Activated naive CD4-positive, alpha-beta T cell treated with anti-CD3 and anti-CD28 coated beads for 36 hours (primary cell): ENCODE data around the gene PIK3R6. TPM values are rescaled to one million over a fixed set of nuclear protein-coding genes. Genes with fewer than 3 reads are reported as not detected.

Source experiments
- CTCF ChIA-PET: fragments of 350-600 bp; sonication (Branson Sonifier 250); formaldehyde crosslinking; loops from one replicate; lab custom pipeline; 2021; ENCODE audit warnings: antibody characterized with exemption; lab: Charles Lee
- DNase-seq: peaks from one replicate; pipeline ENCODE4 v3.0.0-alpha.2; 2020
- H3K27ac Mint-ChIP-seq: one replicate; pipeline ENCODE4 v1.8.0; 2021; ENCODE audit warnings: mild to moderate bottlenecking, mixed read lengths
- H3K27me3 Mint-ChIP-seq: one replicate; pipeline ENCODE4 v1.8.0; 2021; ENCODE audit warnings: low read depth, mixed read lengths
- H3K36me3 Mint-ChIP-seq: one replicate; pipeline ENCODE4 v1.8.0; 2021; ENCODE audit warnings: low read depth, mixed read lengths
- H3K4me1 Mint-ChIP-seq: one replicate; pipeline ENCODE4 v1.8.0; 2021; ENCODE audit warnings: low read depth, mixed read lengths
- H3K4me3 Mint-ChIP-seq: one replicate; pipeline ENCODE4 v1.8.0; 2021; ENCODE audit warnings: mild to moderate bottlenecking, moderate library complexity, mixed read lengths
- H3K9me3 Mint-ChIP-seq: one replicate; pipeline ENCODE4 v1.8.0; 2021; ENCODE audit warnings: mixed read lengths
- intact Hi-C: fragments of 100-400 bp; cut with micrococcal nuclease; formaldehyde crosslinking; loops from one replicate; pipeline ENCODE4 v1.15.1; 2023
- total RNA-seq, 2 experiments: library from RNA; stranded (reverse); gene quantifications; one replicate each; pipeline ENCODE4 v1.2.3, GENCODE V29; 2021

PIK3R6 gene
- total RNA-seq, 2 experiments from 2014 or later, result 0.12 to 0.22 TPM

GRCh38 chr17:8880466-8880865 lies 13.0 kb upstream of the PIK3R6 start:
- H3K4me3 Mint-ChIP-seq, result no peak overlapping the region
- no peaks in the 10 kb centered on the region for H3K9me3 Mint-ChIP-seq
- intact Hi-C loops, result no loop called here
- H3K4me1 Mint-ChIP-seq, result no peaks in the 10 kb centered on the region
- no peak overlapping the region for H3K27ac Mint-ChIP-seq
- H3K27me3 Mint-ChIP-seq, result no peaks in the 10 kb centered on the region
- no peak for DNase-seq
- CTCF ChIA-PET, result no interaction called here
- peaks cover 23% of the 10 kb centered on the region for H3K36me3 Mint-ChIP-seq

GRCh38 chr17:8879410-8879809 lies 11.9 kb upstream of the PIK3R6 start:
- DNase-seq, result no peak
- CTCF ChIA-PET, result interaction anchor here (0.7 kb wide), 1 partner anchor 15 kb away, joined by 3 read pairs; no protein-coding TSS in a partner anchor
- H3K4me1 Mint-ChIP-seq, result no peaks in the 10 kb centered on the region
- intact Hi-C loops, result no loop called here
- no peak overlapping the region for H3K4me3 Mint-ChIP-seq
- H3K27me3 Mint-ChIP-seq, result no peaks in the 10 kb centered on the region
- H3K27ac Mint-ChIP-seq, result no peak overlapping the region
- H3K9me3 Mint-ChIP-seq, result no peaks in the 10 kb centered on the region
- H3K36me3 Mint-ChIP-seq, result peaks cover 23% of the 10 kb centered on the region

DNA sequence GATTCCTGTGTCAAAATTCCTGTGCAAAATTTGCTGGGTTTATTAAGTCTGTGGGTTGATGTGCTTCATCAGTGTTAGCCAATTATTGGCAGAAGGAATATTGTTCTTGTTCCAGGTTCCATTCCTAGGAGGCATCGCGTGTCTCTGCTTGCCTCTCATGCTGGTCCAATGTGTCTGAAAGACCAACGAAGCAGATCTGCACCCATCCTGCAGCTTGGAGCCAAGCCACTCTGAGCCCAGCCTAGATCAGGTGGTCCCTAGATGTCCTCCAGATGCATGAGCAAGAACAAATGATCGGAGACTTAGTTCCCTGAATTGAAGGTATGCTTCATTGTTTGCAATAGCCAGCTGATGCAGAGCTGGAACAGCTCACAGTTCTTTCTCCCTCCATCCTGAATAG lies 10.5 kb upstream of the PIK3R6 start:
- CTCF ChIA-PET, result no interaction called here
- H3K4me1 Mint-ChIP-seq, result no peaks in the 10 kb centered on the region
- no peak overlapping the region for H3K27ac Mint-ChIP-seq
- no peaks in the 10 kb centered on the region for H3K27me3 Mint-ChIP-seq
- no peak for DNase-seq
- intact Hi-C loops, result no loop called here
- H3K4me3 Mint-ChIP-seq, result no peak overlapping the region
- H3K36me3 Mint-ChIP-seq, result peaks cover 19% of the 10 kb centered on the region
- no peaks in the 10 kb centered on the region for H3K9me3 Mint-ChIP-seq

GRCh38 chr17:8875957-8876356 lies 8.5 kb upstream of the PIK3R6 start:
- no peak overlapping the region for H3K27ac Mint-ChIP-seq
- DNase-seq, result no peak
- H3K9me3 Mint-ChIP-seq, result no peaks in the 10 kb centered on the region
- H3K4me3 Mint-ChIP-seq, result no peak overlapping the region
- no peaks in the 10 kb centered on the region for H3K27me3 Mint-ChIP-seq
- intact Hi-C loops, result no loop called here
- no peaks in the 10 kb centered on the region for H3K4me1 Mint-ChIP-seq
- CTCF ChIA-PET, result no interaction called here
- peaks cover 9% of the 10 kb centered on the region for H3K36me3 Mint-ChIP-seq

DNA sequence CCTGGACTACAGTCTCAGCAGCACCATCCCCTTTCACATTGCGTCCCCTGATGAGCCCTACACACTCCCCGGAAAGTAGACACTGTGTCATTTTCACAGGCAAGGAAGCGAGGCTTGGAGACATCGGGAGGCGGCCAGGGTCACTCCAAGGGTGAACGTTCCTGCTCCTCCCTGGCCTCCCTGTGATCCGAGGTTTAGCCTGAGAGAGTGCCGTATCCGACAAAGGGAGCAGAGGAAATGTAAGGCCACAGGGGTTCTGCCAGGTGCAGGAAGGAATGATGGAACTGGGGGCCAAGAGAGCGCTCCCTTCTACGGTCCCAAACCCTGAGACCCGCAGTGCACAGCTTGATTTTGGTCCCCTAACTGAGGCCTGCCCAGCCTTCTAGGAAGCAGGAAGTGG lies 8.0 kb upstream of the PIK3R6 start:
- Mint-ChIP-seq H3K36me3 (peaks cover 7% of the 10 kb centered on the region), H3K9me3 (no peaks in the 10 kb centered on the region), H3K27me3 (no peaks in the 10 kb centered on the region), H3K27ac (no peak overlapping the region), H3K4me1 (no peaks in the 10 kb centered on the region), H3K4me3 (no peak overlapping the region)
- CTCF ChIA-PET, result no interaction called here
- DNase-seq, result no peak
- intact Hi-C loops, result no loop called here

GRCh38 chr17:8873801-8874715 lies 6.6 kb upstream of the PIK3R6 start:
- CTCF ChIA-PET, result no interaction called here

GRCh38 chr17:8872705-8873435 lies 5.4 kb upstream of the PIK3R6 start:
- Mint-ChIP-seq H3K9me3 (no peaks in the 10 kb centered on the region), H3K27ac (no peak overlapping the region), H3K4me1 (peaks cover 8% of the 10 kb centered on the region), H3K4me3 (no peak overlapping the region), H3K36me3 (peaks cover 2% of the 10 kb centered on the region), H3K27me3 (no peaks in the 10 kb centered on the region)
- CTCF ChIA-PET, result no interaction called here
- no peak for DNase-seq
- intact Hi-C loops, result no loop called here

More at GRCh38 chr17:8873801-8874715, 6.6 kb upstream of the PIK3R6 start:
- Mint-ChIP-seq H3K9me3 (no peaks in the 10 kb centered on the region), H3K4me1 (no peaks in the 10 kb centered on the region), H3K4me3 (no peak overlapping the region), H3K27me3 (no peaks in the 10 kb centered on the region), H3K36me3 (peaks cover 2% of the 10 kb centered on the region), H3K27ac (no peak overlapping the region)
- intact Hi-C loops, result no loop called here
- no peak for DNase-seq

GRCh38 chr17:8872036-8872704 lies 4.7 kb upstream of the PIK3R6 start:
- no peaks in the 10 kb centered on the region for H3K36me3 Mint-ChIP-seq
- H3K9me3 Mint-ChIP-seq, result no peaks in the 10 kb centered on the region
- no peak for DNase-seq
- H3K27me3 Mint-ChIP-seq, result no peaks in the 10 kb centered on the region
- intact Hi-C loops, result no loop called here
- H3K4me3 Mint-ChIP-seq, result no peak overlapping the region
- H3K4me1 Mint-ChIP-seq, result peaks cover 15% of the 10 kb centered on the region
- CTCF ChIA-PET, result no interaction called here
- H3K27ac Mint-ChIP-seq, result no peak overlapping the region

DNA sequence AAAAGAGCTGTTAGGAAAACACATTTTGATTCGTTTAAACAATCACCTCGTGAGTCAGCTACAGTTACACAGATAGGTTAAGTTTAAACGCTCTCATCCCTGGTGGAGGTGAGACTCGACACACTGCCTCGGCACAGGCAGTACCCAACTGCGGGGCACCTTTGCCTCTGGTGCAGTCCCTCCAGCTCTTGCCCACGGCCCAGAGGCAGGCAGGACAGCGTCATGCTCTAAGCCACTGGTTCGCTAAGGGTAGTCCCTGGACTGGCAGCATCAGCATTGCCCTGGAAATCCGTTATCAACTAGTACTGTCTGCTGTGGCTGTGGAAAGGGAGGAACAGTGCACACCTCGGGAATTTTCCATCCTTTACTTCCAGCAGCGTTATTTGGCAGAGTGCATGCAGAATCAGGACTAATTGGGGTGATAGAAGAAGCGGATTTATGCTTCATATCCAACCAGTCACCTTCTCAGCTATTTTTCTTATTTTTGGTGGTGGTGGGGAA lies 3.7 kb upstream of the PIK3R6 start:
- Mint-ChIP-seq H3K36me3 (no peaks in the 10 kb centered on the region), H3K4me1 (peaks cover 23% of the 10 kb centered on the region), H3K27ac (no peak overlapping the region), H3K4me3 (no peak overlapping the region), H3K27me3 (no peaks in the 10 kb centered on the region), H3K9me3 (no peaks in the 10 kb centered on the region)
- no peak for DNase-seq
- intact Hi-C loops, result no loop called here
- CTCF ChIA-PET, result interaction anchor here (0.7 kb wide), 1 partner anchor 945 kb away, joined by 3 read pairs; no protein-coding TSS in a partner anchor

GRCh38 chr17:8870406-8871040 lies 3.0 kb upstream of the PIK3R6 start:
- DNase-seq, result no peak
- Mint-ChIP-seq H3K4me1 (peaks cover 23% of the 10 kb centered on the region), H3K27me3 (no peaks in the 10 kb centered on the region), H3K9me3 (no peaks in the 10 kb centered on the region), H3K4me3 (no peak overlapping the region), H3K27ac (no peak overlapping the region), H3K36me3 (no peaks in the 10 kb centered on the region)
- CTCF ChIA-PET, result interaction anchor here (0.7 kb wide), 1 partner anchor 944 kb away, joined by 3 read pairs; no protein-coding TSS in a partner anchor
- intact Hi-C loops, result no loop called here

DNA sequence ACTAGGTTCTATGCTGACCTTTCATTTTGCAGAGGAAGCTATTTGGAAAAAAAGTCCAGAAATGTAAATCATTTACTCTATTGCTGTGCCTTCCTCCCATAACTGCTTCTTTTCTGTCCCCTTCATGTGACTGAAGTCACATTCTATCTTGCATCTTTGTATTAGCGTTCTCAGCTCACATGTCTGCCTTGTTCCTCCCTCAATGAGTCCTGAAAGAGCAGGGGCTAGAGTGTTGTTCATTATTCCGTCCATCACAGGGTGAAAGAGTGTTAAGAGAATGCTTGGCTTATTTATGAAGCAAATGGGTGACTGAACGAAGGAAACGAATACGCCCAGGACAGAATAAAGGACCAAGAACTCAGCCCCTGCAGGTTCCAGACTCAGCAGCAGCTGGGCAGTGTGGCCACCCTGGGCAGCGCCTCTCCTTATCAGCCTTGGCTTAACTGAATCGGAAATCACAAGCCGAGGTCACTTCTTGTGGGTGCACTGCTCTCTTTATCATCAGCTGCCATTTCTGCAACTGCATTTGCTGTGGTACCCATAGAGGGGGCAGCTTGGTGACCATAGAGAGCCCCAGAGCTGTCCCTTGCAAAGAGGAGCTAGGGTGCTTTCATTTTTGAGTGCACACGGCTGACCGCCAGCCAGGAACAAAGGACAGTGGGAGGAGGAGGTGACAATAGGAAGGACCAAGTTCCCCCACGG lies 1.8 kb upstream of the PIK3R6 start:
- Mint-ChIP-seq H3K4me3 (no peak overlapping the region), H3K9me3 (no peaks in the 10 kb centered on the region), H3K36me3 (no peaks in the 10 kb centered on the region), H3K27ac (no peak overlapping the region), H3K27me3 (no peaks in the 10 kb centered on the region), H3K4me1 (peaks cover 23% of the 10 kb centered on the region)
- intact Hi-C loops, result no loop called here
- CTCF ChIA-PET, result interaction anchor here (0.6 kb wide), 1 partner anchor 25 kb away, joined by 4 read pairs; no protein-coding TSS in a partner anchor
- no peak for DNase-seq
